Ishikawa (cell line): Measurements from ENCODE around the gene CPVL.

Experiments used
- CEBPB ChIP-seq: IDR thresholded peaks from 2 replicates; pipeline ENCODE4 v1.6.1; 2012
- CREB1 ChIP-seq: IDR thresholded peaks from 2 replicates; pipeline ENCODE4 v1.6.1; 2012; ENCODE audit warnings: low read depth
- EP300 ChIP-seq: IDR thresholded peaks from 2 replicates; pipeline ENCODE4 v1.6.1; 2012; ENCODE audit warnings: borderline replicate concordance
- FOXM1 ChIP-seq: IDR thresholded peaks from 2 replicates; pipeline ENCODE4 v1.6.1; 2012; ENCODE audit warnings: low read depth, borderline replicate concordance
- NFIC ChIP-seq: IDR thresholded peaks from 2 replicates; pipeline ENCODE4 v1.6.1; 2012
- RAD21 ChIP-seq: IDR thresholded peaks from 2 replicates; pipeline ENCODE4 v1.6.1; 2012; ENCODE audit warnings: low read depth
- TAF1 ChIP-seq: IDR thresholded peaks from 2 replicates; pipeline ENCODE4 v1.6.1; 2012; ENCODE audit warnings: low read depth, mild to moderate bottlenecking
- TCF12 ChIP-seq: IDR thresholded peaks from 2 replicates; pipeline ENCODE4 v1.6.1; 2012; ENCODE audit warnings: low read depth
- TEAD4 ChIP-seq: IDR thresholded peaks from 2 replicates; pipeline ENCODE4 v1.6.1; 2012
- YY1 ChIP-seq: IDR thresholded peaks from 2 replicates; pipeline ENCODE4 v1.6.1; 2012; ENCODE audit warnings: low read depth
- TF ChIP-seq, protein P1 (sequence below): IDR thresholded peaks from 2 replicates; pipeline ENCODE4 v1.6.1; 2012
- TF ChIP-seq, protein P2 (sequence below): IDR thresholded peaks from 2 replicates; pipeline ENCODE4 v1.6.1; 2012; ENCODE audit warnings: low read depth, mild to moderate bottlenecking
- TF ChIP-seq, protein P3 (sequence below): IDR thresholded peaks from 2 replicates; pipeline ENCODE4 v1.6.1; 2012

GRCh38 chr7:29184599-29184998 lies 38.3 kb upstream of the CPVL start:
- TF ChIP-seq TAF1 = no peak
- TF ChIP-seq CEBPB = no peak
- no peak for TF ChIP-seq EP300
- TF ChIP-seq, protein P1, sequence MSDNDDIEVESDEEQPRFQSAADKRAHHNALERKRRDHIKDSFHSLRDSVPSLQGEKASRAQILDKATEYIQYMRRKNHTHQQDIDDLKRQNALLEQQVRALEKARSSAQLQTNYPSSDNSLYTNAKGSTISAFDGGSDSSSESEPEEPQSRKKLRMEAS = no peak
- no peak for TF ChIP-seq YY1
- TF ChIP-seq FOXM1 = no peak
- TF ChIP-seq, protein P2, sequence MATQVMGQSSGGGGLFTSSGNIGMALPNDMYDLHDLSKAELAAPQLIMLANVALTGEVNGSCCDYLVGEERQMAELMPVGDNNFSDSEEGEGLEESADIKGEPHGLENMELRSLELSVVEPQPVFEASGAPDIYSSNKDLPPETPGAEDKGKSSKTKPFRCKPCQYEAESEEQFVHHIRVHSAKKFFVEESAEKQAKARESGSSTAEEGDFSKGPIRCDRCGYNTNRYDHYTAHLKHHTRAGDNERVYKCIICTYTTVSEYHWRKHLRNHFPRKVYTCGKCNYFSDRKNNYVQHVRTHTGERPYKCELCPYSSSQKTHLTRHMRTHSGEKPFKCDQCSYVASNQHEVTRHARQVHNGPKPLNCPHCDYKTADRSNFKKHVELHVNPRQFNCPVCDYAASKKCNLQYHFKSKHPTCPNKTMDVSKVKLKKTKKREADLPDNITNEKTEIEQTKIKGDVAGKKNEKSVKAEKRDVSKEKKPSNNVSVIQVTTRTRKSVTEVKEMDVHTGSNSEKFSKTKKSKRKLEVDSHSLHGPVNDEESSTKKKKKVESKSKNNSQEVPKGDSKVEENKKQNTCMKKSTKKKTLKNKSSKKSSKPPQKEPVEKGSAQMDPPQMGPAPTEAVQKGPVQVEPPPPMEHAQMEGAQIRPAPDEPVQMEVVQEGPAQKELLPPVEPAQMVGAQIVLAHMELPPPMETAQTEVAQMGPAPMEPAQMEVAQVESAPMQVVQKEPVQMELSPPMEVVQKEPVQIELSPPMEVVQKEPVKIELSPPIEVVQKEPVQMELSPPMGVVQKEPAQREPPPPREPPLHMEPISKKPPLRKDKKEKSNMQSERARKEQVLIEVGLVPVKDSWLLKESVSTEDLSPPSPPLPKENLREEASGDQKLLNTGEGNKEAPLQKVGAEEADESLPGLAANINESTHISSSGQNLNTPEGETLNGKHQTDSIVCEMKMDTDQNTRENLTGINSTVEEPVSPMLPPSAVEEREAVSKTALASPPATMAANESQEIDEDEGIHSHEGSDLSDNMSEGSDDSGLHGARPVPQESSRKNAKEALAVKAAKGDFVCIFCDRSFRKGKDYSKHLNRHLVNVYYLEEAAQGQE = no peak
- TF ChIP-seq TCF12 = no peak
- TF ChIP-seq RAD21 = no peak
- no peak for TF ChIP-seq CREB1
- TF ChIP-seq, protein P3, sequence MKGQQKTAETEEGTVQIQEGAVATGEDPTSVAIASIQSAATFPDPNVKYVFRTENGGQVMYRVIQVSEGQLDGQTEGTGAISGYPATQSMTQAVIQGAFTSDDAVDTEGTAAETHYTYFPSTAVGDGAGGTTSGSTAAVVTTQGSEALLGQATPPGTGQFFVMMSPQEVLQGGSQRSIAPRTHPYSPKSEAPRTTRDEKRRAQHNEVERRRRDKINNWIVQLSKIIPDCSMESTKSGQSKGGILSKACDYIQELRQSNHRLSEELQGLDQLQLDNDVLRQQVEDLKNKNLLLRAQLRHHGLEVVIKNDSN = no peak
- TF ChIP-seq TEAD4 = no peak
- TF ChIP-seq NFIC = no peak
